G401 (cell line): Measurements from ENCODE around the gene SERPINB1. TPM values are rescaled to one million over a fixed set of nuclear protein-coding genes. Genes with fewer than 3 reads are reported as not detected.
"Not testable (repeated sequence)": the region's sequence is repeated elsewhere in the genome, so short reads cannot be mapped to it uniquely, and the experiment has no call there.

Experiments
- DNase-seq: peaks from one replicate; pipeline ENCODE4 v3.0.0-alpha.2; 2015; ENCODE audit warnings: low spot score
- in situ Hi-C: cut with HindIII; loops from 2 replicates; pipeline ENCODE4 v1.10.0; 2016; ENCODE audit warnings: low sequenced_read_pairs, mixed read lengths
- total RNA-seq: library from RNA; depleted of rRNA; stranded (reverse); fragments of >200 nt; shearing (Covaris generic); gene quantifications from 2 replicates; pipeline ENCODE4 v1.2.3, GENCODE V29; 2014

Gene SERPINB1
- total RNA-seq, 1 experiment from 2014 or later: not detected

DNA sequence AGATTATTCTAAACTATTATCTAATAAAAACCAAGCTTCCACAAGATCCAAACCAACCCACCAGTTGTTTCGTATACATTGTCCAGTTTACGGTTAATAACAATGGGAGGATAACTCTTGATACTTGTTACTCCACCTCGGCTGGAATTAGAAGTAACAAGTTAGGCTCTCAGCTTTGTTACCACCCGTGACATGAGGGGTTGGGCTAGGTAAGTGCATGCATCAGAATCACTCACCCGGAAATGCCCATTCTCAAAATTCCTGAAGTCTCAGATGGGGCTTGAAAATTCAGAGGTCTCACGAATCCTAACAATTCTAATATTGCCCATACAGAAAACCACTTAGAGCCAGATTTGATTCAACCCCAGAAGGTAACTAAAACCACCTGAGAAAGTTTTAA lies 27.0 kb upstream of the SERPINB1 start:
- no peak for DNase-seq
- in situ Hi-C loops: no loop called here

DNA sequence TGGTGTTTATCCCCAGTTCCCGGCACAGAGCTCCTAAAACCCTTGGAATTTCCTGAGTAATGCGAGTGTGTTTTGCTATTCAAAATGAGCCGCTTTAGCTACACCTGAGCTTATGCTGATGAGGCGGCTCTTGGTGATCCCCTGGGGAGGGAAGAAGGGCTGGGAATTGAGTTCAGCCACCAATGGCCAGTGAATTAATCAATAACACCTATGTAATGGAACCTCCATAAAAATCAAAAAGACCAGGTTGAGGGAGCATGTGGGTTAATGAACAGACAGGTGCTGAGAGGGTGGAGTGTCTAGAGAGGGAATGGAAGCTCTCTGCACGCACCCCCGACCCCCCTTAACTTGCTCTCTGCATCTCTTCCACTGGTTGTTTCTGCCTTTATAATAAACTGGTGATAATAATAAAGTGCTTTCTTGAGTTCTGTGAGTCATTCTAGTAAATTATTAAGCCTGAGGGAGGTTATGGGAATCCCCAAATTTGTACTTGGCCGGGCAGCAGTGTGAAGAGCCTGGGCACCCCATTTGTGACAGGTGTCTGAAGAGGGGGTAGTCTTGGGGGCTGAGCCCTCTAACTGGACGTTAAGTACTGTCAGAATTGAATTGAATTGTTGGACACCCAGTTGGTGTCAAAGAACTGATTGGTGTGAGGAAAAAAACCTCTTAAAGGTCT lies 24.6 kb upstream of the SERPINB1 start:
- no peak for DNase-seq
- in situ Hi-C loops: no loop called here

DNA sequence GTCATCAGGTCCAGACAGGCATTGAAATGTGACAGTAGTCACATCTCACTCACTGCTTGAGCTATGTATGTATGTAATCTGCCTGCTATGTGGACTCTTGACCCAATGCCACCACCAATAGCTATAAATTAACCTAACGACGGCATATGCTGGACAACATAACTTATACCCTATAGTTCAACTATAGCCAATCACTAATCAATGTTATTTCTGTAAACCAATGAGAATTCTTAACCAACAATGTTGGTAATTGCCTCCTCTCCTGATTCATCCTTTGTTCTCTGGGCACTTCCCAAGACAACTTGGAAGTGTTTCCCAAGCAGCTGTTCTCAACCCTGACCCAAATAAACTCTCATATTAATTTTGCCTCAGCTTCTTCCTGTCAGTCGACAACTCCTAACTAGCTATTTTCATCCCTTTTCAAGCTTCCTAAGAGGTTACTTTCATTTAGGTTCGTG lies 24.1 kb upstream of the SERPINB1 start:
- no peak for DNase-seq
- in situ Hi-C loops: no loop called here

DNA sequence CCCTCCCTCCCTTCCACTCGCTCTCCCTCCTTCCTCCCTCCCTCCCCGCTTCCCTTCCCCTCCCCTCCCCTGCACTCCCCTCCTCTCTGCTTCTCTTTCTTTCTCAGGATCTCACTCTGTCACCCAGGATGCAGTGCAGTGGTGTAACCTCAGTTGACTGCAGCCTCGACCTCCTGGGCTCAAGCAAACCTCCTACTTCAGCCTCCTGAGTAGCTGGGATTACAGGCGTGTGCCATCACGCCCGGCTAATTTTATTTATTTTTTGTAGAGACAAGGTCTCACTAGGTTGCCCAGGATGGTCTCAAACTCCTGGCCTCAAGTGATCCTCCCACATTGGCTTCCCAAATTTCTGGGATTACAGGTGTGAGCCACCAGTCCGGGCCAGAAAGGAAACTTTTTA lies 23.6 kb upstream of the SERPINB1 start:
- in situ Hi-C loops: no loop called here
- DNase-seq: no peak

DNA sequence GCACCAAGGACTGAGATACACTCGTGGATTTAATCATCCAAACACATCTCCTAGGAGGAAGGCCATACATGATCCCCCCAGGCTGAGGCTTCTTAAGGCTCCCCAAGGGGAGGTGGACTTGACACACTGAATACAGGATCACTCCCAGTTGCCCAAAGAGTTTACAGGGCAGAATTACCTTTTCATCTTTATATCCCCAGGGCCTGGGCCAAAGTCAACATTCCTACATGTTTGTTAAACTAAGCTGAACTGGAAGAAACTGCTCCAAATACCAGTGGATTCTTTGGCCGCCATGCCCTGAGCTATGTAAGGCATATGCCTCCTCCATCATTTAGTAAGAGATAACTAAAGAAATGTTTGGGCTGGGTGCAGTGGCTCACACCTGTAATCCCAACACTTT lies 22.2 kb upstream of the SERPINB1 start:
- in situ Hi-C loops: no loop called here
- no peak for DNase-seq

DNA sequence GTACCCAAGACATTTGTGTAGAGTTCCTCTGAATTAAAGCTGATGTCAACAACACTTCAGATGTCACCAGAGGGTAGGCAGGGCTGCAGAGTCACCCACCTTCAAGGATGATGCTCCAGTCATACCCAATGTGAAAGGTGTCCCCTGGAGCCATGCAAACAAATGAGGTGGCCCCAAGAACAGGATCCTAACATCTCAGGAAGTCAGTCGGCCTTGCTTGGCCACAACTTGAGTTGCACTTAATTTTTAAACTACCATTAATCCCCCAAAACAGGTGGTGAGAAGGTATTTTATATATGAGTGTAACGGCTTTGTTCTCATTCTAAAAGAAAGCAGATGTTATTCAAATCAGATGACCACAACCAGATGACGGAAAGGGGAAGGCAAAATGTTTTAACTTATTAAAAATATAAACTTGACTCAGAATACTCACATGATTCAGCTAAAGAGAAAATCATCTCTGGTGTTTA lies 21.1 kb upstream of the SERPINB1 start:
- in situ Hi-C loops: no loop called here
- no peak for DNase-seq

DNA sequence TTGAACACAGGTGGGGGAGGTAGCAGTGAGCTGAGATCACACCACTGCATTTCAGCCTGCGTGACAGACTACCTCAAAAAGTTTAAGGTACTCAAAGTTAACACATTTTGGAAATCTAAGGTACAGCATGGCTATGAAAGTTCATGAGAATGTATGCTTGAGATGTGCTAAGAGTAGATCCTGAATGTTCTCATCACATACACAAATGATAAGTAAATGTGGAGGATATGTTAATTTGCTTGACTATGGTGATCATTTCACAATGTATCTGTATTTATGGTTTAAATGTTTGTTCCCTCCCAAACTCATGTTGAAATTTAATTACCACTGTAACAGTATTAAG lies 20.1 kb upstream of the SERPINB1 start:
- in situ Hi-C loops: no loop called here
- no peak for DNase-seq

DNA sequence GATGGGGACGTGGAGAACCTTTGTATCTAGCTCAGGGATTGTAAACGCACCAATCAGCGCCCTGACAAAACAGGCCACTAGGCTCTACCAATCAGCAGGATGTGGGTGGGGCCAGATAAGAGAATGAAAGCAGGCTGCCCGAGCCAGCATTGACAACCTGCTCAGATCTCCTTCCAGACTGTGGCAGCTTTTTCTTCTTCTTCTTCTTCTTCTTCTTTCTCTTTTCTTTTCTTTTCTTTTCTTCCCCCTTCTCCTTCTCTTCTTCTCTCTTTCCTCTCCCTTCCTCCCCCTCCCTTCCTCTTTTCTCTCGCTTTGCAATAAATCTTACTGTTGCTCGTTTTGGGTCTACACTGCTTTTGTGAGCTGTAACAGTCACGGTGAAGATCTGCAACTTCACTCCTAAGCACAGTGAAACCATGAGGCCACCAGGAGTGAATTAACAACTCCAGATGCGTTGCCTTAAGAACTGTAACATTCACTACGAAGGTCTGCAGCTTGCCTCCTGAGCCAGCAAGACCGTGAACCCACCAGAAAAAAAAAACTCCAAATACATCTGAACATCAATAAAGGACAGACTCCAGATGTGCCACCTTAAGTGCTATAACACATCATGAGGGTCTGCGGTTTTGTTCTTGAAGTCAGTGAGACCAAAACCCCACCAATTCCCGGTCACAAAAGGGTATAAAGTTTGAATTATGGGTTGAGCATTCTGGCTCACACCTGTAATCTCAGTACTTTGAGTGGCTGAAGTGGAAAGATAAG lies 19.6 kb upstream of the SERPINB1 start:
- in situ Hi-C loops: no loop called here
- no peak for DNase-seq

DNA sequence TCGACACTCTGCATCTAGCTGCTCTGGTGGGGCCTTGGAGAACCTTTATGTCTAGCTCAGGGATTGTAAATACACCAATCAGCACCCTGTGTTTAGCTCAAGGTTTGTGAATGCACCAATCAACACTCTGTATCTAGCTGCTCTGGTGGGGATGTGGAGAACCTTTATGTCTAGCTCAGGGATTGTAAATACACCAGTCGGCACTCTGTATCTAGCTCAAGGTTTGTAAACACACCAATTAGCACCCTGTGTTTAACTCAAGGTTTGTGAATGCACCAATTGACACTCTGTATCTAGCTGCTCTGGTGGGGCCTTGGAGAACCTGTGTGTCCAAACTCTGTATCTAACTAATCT lies 19.0 kb upstream of the SERPINB1 start:
- in situ Hi-C loops: not testable (repeated sequence)

DNA sequence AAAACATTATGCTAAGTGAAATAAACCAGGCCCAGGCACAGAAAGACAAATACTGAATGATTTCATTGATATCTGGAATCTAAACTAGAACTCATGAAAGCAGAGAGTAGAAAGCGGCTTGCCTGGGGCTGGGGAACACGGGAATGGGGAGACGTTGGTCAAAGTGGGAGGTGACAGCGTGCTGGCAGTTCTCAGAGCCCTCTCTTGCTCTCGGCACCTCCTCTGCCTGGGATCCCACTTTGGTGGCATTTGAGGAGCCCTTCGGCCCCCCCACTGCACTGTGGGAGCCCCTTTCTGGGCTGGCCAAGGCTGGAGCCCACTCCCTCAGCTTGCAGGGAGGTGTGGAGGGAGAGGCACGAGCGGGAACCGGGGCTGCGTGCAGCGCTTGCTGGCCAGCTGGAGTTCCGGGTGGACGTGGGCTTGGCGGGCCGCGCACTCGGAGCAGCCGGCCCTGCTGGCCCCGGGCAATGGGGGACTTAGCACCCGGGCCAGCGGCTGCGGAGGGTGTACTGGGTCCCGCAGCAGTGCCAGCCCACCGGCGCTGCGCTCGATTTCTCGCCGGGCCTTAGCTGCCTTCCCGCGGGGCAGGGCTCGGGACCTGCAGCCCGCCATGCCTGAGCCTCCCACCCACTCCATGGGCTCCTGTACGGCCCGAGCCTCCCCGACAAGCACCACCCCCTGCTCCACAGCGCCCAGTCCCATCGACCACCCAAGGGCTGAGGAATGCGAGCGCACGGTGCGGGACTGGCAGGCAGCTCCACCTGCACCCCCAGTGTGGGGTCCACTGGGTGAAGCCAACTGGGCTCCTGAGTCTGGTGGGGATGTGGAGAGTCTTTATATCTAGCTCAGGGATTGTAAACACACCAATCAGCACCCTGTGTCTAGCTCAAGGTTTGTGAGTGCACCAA lies 18.4 kb upstream of the SERPINB1 start:
- in situ Hi-C loops: not testable (repeated sequence)

More for the DNA sequence above, 19.0 kb upstream of the SERPINB1 start:
- DNase-seq: not testable (repeated sequence)

DNA sequence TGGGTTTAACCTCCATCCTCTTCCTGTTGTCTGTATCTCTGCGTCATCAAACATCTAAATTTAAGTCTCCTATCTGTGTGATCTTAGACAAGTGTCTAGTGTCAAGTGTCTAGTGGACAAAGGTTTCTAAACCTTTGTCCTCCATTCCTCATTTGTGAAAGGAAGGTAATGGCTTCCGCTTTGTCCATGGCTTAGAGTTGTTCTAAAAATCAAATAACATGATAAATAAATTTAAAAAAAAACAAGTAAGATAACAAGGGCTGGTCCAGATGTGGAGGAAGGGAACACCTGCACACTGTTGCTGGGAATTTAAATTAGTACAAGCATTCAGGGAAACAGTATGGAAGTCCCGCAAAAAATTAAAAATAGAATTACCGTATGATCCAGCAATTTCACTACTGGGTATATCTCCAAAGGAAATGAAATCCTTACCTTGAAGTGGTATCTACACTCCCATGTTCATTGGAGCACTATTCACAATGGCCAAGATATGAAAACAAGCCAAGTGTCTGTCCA lies 17.6 kb upstream of the SERPINB1 start:
- no peak for DNase-seq
- in situ Hi-C loops: no loop called here

More for the DNA sequence above, 18.4 kb upstream of the SERPINB1 start:
- DNase-seq: not testable (repeated sequence)

DNA sequence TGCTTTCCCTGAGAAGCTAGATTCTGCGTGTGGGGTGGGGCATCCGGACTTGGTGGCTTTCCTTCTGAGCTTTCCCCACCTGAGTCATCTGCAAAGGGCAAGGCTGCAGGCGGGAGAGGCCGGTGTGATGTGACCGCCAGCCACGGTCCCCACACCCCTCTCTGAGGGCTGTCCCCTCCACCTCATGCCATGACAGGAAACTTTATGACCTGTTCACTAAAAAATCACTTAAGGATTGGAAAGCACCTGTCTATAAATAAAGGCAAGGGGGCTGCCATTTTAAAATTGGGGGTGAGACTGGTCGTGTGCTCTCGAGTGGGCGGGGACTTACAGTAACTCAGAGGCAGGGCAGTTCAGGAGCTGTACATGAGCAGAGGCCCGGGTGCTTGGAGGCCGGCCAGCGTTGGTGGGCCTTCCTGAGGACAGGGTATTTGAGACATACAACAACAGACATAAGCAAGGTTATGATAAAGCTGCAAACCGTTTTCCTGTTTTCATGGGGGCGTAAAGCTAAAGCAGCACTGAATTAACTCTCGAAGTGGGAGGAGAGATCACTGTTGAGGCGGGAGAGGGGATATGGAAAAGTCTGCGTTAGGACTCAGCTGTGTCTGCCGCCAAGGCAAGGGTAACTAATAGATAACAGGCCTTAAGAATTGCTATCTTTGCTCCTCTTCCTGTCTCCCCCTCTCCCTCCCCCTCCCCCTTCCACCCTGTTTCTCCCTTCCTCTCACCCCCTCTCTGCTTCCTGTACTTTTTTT lies 16.1 kb upstream of the SERPINB1 start:
- in situ Hi-C loops: no loop called here
- DNase-seq: no peak

DNA sequence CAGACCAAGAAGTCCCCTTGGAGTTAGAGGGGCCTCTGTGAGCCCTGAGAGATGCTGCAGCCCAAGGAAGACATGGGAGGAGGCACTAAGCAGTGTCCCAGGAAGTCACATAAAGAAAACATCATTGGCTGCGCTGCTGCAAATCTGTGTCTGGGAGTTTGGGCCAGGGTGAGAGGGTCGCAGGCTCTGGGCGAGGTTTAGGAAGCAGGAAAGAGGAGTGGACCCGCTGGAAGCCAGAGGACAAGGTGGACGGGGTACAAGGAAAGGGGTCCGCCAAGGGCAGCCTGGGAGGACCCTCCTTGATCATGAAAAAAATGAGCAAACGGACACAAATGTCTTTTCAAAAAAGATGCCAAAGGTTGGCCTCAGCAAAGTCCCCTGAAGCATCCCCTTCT lies 15.5 kb upstream of the SERPINB1 start:
- no peak for DNase-seq
- in situ Hi-C loops: no loop called here

DNA sequence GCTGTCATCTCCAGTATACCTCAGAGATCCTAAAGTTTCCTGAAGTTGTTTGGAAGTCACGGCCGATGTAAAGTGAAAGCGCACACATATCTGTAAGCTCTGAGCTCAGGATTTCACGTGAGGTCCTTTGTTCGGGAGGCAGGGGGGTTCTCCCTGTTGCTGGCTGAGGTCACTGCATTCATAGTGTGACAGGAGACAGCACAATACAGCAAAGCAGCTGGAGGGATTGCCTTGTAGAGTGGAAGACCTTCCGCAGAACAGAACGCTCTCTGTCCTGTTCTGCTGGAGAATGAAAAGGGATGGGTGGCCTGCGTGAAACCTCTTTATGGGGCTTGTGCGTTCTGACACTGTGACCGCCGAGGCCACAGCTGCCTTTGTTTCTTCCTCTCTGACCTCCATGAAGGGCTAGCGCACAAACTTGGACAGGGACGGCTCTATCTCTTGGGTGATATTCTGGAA lies 13.4 kb upstream of the SERPINB1 start:
- in situ Hi-C loops: no loop called here
- DNase-seq: no peak

DNA sequence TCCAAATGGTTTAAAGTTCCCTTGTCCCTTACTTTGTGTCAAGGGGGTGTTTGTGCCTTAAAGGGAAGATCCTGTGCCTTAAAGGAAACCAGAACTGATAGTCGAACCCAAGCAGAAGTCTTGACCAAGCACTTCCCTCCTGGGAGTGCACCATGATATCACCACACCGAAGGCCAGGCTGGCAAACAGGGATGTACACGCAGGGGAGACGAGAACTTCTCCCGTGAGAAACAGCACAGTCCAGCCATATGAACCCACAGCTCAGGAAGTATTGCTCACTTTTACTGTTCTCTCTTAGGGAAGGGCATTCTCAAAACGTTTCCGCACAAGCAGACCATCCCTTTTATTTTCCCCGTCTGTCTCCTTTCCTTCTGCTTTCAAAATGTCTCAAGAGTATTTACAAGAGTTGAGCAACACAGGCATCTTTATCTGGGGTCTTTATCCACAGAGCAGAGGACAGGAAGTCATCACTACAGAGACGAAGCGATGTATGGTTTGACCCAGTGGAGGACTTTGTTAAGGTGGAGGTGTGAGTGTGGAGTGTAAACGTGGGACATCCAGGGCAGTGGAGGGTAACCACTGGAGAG lies 12.8 kb upstream of the SERPINB1 start:
- no peak for DNase-seq
- in situ Hi-C loops: no loop called here

DNA sequence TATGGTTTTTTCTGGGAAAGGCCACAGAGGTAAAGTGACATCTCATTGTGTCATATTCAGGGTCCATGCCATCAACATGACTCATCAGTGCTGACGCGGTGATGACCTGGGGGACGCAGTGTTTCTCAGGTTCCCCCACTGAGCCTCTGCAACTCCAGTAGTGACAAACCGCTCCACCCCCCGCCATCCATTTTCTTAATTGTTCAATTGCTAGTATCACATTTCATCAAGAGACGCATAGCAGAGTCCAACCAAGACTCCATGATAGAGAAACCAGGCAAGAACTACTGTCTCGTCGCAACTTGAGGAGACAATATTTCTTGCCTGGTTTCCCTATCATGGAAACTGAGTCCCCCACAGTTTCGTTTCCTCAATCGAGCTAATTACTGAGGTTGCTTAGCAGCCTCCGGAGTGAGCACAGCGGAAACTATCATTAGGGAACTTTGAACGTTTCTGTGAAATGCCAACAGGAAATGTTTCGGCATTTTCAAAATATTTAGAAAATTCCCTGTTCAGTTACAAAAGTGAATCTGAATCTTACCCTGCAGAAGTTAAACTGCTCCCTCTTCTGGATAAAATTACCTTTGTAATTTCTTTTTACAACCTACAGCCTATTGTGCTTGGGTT lies 12.2 kb upstream of the SERPINB1 start:
- in situ Hi-C loops: no loop called here

DNA sequence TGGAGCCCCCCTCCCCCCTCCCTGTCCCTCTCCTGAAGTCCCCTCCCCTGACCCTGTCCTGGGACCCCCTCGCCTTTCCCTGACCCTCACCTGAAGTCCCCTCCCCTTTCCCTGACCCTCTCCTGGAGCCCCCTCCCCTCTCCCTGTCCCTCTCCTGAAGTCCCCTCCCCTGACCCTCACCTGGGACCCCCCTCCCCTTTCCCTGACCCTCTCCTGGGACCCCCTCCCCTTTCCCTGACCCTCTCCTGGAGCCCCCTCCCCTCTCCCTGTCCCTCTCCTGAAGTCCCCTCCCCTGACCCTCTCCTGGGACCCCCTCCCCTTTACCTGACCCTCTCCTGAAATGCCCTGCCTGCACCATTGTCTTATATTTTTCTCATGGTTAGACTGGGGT lies 11.7 kb upstream of the SERPINB1 start:
- in situ Hi-C loops, DNase-seq: not testable (repeated sequence)

More for the DNA sequence above, 12.2 kb upstream of the SERPINB1 start:
- DNase-seq: no peak

DNA sequence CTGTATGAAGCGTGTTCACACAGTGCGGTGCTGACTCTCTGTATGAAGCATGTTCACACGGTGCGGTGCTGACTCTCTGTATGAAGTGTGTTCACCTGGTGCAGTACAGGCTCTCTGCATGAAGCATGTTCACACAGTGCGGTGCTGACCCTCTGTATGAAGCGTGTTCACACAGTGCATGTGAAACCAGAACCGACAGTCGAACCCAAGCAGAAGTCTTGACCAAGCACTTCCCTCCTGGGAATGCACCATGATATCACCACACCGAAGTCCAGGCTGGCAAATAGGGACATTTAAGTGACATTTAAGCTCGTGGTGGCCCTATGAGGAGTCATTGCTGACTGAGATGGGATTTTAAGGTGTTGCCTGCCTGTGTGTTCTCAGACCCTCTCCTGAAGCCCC lies 11.3 kb upstream of the SERPINB1 start:
- in situ Hi-C loops: no loop called here

More for the DNA sequence above, 11.3 kb upstream of the SERPINB1 start:
- no peak for DNase-seq
